CD4-positive, alpha-beta T cell treated with Interleukin-21 for 1 hour (primary cell): ENCODE results near the gene MRPS26.
"Not testable (repeated sequence)": the region's sequence is repeated elsewhere in the genome, so short reads cannot be mapped to it uniquely, and the experiment has no call there.

Experiments
- DNase-seq: peaks from one replicate; pipeline ENCODE4 v3.0.0-alpha.2; 2020

MRPS26 gene

DNA sequence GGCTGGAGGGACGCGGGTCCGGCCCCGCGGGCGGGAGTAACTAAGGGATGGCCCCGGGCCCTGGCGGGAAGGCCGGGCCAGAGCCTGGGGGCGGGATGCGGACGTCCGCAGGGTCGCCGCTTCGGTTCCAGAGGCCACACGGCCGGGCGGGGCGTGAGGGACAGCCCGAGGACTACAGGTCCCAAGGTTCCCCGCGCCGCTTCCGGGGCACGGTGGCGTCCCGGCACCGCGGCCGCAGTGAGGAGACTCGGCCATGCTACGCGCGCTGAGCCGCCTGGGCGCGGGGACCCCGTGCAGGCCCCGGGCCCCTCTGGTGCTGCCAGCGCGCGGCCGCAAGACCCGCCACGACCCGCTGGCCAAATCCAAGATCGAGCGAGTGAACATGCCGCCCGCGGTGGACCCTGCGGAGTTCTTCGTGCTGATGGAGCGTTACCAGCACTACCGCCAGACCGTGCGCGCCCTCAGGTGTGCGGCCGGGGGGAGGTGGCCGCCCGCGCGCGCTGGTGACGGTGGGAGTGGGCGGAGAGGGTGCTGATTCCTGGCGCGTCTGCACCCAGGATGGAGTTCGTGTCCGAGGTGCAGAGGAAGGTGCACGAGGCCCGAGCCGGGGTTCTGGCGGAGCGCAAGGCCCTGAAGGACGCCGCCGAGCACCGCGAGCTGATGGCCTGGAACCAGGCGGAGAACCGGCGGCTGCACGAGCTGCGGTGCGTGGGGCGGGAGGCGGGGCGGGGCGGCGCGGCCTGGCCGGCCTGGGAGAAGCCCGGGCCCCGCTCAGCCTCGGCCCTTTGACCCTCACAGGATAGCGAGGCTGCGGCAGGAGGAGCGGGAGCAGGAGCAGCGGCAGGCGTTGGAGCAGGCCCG, at the start of gene MRPS26:
Gene MRPS26 (plus strand): TSS at position 237 of the 861 bp plus-strand sequence. CDS start 17 bp downstream, at position 254.
- DNase-seq, result peak; percentile 77

DNA sequence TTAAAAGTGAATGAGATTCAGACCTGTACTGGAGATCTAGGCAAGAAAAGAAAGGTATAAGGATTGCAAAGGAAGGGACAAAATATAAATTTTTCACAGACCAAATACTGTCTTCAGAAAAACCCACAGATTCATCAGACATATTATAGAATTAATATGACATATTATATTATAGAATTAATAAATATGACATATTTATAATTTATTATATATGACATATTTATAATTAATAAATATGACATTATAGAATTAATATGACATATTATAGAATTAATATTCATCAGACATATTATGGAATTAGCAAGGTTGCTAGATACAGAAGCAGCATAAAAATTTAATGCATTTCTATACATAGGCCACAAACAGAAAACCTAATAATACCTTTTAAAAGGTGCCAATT, 47.1 kb upstream of the MRPS26 start:
- DNase-seq, result no peak

DNA sequence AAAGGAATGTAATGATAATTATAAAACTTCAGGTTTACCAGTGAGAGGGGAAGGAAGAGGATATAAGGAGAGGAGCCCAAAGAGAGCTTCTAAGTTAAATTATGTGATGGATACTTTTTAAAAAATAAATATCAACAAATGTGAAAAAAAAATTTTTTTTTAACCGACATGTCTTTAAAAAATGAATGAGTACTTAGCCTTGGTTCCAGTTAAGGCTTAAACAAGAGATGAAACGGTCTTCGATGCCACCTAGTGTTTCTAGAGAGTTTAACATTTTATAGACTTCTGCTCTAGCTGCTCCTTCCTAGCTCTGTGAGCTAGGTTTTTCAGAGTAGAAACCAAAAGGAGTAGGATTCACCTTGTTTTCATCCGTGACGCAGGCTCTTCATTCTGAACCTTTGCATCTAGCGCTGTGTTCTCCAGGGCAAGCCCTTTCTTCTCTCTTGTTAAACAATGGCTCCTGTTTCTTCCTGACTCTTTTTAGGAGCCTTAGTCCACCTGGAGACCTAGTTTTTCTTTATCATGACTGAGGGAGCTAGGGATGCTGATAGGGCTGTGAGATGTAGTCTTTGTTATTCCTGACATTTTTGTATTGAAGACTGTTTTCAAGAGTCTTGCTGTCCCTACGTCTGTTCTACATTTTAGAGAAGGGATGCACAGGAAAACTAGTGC, 44.9 kb upstream of the MRPS26 start:
- DNase-seq, result peak; percentile 50

DNA sequence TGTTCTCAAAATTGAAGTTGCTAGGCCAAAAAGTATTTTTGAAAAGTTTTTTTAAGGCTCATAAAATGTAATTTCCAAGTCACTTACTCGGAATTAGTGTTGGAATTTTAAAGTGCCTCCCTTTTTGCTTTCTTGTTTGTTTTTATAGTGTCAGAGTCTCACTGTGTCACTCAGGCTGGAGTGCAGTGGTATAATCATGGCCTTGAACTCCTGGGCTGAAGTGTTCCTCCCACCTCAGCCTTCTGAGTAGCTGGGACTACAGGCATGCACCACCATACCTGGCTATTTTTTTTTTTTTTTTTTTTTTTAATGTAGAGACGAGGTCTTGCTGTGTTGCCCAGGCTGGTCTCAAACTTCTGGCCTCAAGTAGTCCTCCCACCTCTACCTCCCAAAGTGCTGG, 42.4 kb upstream of the MRPS26 start:
- DNase-seq, result no peak

DNA sequence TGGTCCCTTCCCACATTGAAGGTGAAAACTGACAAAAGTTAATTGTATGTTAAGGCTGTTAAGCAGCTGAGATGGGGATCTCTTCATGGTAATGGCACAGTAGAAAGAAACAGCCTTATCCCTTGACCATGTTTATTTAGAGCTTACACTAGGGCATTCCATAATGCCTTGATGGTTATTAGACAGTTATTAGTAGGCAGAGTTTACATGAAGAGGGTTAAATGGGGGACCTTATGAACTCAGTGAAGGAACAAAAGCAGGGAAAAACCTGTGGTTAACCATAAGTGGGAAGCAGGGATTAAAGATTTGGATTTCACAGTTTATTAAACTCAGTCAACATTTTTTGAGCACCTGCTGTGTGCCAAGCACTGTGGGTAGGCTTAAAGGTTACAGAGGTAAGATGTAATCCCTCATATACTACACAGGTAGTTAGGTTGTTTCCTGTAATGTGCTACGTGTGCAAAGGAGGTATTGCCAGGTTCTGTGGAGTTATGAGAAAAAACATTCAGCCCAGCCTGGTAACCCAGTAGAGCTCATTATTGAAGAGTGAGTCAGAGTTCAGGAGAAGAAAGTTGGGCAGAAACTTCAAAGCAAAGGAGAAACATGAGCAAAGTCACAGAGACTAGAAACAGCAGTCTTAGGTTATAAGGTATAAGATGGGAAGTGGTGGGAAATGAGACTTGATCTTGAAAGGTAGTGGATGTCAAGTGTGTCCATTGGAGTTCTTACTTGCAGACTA, 34.7 kb upstream of the MRPS26 start:
- no peak for DNase-seq

DNA sequence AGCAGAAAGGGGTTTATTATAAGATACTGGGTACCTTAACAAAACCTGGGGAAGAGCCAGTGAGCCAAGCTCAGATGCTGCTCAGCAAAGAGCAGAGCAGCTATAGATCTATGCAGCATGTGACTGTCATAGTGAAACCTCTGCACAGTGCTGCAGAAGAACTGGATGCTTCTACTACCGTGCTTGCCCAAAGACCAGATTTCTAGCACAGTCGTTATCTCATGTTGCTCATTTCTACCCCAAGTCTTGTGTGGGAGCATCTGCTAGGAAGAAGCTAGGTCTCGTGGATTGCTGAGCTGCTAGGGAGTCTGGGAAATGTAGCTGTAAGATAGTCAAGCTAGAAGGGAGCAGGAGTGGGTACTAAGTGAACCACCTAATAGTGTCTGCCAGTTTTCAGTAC, 34.1 kb upstream of the MRPS26 start:
- no peak for DNase-seq

DNA sequence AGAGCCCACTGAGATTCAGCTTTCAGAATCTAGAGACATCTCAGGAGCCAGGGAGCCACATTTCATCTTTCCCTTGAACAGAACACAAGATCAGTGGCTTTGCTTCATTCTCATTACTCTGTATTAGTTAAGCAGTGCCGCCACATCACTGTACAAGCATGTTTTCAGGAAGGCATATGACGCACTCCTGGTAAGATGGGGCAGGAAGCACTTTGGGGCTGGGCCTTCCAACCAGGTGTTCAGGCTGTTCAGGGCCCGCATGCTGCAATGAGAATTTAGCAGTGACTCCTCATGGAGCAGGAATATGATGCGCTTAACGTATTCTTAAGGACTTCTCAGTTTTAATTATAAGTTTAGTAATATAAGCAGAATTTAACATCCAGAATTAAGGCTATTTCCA, 32.1 kb upstream of the MRPS26 start:
- no peak for DNase-seq

DNA sequence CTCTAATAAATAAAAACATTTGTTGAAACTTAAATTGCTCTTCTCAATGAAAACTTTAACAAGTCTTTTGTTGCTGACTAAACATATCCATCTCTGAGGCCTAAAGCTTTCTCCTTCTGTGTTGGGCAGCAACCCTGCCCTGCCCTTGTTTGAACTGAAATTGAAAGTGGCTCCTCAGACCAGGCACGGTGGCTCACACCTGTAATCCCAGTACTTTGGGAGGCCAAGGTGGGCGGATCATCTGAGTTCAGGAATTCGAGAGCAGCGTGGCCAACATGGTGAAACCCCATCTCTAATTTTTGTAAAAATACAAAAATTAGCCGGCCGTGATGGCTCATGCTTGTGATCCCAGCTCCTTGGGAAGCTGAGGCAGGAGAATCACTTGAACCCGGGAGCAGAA, 31.7 kb upstream of the MRPS26 start:
- no peak for DNase-seq

DNA sequence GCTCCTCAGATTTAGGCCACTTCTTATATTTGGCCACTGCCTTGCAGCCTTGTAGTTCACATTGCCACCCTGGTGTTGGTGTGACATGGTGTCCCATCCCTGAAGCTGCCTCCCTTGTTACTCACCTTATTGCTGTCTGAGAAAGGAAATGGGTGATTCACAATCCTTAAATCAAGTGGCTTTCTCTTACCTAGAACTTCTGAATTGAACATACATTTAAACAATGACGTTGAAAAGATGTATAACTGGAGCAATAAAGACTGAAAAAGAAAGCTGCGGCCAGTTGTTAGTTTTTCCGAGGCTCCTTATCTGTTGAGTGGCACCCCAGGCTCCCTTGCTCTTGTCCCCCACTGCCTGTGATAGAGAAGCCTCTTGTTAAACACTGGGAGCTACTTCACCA, 31.2 kb upstream of the MRPS26 start:
- DNase-seq, result no peak

DNA sequence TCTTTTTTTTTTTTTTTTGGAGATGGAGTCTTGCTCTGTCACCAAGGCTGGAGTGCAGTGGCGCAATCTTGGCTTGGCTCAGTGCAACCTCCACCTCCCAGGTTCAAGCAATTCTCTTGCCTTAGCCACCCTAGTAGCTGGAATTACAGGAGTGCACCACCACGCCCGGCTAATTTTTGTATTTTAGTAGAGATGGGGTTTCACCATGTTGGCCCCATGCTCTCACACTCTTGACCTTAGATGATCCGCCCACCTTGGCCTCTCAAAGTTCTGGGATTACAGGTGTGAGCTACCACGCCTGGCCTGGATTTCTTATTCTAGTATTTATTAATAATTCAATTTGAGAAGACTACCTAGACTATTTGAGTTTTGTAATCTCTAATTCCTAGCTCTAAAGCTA, 30.6 kb upstream of the MRPS26 start:
- not testable (repeated sequence) for DNase-seq

DNA sequence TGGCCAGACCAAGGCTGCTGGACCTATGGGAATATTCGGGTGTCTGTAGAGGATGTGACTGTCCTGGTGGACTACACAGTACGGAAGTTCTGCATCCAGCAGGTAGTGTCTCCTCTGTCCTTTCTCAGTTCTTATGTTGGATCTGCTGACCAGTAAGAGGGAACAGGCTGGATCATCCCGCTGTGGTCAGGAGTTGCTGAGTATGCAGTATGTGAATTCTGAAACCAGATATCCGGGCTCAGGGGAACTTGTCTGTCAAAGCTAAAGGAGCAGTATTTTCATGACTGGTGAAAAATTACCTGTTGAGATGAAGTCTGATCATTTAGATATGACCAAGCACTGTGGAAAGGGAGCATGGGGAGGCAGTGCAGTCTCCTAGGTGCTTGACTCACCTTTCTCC, 24.5 kb upstream of the MRPS26 start:
- DNase-seq, result no peak

DNA sequence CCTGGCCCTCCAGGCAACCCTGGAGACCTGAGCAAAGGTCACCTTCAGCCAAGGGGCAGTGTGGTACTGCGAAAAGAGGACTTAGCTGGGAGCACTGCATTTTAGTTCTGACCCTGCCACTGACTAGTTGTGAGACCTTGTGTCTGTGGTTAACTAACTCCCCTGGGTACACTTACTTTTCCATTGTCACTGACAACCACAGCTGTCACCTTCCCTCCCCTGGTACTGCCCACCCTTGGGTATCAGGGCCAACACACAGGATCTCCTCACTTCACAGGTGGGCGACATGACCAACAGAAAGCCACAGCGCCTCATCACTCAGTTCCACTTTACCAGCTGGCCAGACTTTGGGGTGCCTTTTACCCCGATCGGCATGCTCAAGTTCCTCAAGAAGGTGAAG, 24.1 kb upstream of the MRPS26 start:
- no peak for DNase-seq

DNA sequence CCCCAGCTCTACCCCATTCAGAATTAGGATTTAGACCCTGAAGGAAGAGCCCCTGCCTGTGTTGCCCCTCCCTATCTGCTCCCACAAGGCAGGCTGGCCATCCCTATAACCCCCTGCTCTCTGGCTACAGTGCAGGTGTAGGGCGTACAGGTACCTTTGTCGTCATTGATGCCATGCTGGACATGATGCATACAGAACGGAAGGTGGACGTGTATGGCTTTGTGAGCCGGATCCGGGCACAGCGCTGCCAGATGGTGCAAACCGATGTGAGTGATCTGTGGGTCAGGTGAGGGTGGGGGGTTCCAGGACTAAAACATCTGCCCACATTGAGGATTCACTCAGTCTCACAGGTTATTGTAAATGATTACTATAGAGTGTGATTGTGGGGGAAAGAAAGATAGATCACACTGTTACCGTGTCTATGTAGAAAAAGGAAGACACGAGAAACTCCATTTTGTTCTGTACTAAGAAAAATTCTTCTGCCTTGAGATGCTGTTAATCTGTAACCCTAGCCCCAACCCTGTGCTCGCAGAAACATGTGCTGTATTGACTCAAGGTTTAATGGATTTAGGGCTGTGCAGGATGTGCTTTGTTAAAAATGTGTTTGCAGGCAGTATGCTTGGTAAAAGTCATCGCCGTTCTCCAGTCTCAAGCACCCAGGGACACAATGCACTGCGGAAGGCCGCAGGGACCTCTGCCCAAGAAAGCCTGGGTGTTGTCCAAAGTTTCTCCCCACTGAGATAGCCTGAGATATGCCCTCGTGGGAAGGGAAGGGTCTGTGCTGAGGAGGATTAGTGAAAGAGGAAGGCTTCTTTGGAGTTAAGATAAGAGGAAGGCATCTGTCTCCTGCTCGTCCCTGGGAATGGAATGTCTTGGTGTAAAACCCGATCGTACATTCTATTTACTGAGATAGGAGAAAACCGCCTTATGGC, 23.0 kb upstream of the MRPS26 start:
- not testable (repeated sequence) for DNase-seq

DNA sequence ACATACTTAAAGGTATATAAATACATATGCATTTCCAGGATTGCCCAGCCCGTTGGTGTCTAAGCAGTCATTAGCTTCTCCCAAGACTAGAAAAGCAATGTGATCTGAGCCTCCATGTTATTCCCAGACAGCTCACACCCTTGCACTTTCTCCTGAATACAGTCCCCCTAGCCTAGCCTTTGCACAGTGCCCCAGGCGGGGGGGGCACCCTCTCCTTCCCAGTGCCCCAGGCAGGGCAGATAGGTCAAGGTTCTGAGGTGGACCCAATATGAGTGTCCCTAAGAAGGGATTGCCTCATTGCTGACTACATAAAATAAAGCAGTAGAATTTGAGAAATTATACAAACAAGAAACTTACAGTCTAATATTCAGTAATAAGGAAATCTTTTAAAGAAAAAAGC, 17.9 kb upstream of the MRPS26 start:
- no peak for DNase-seq

DNA sequence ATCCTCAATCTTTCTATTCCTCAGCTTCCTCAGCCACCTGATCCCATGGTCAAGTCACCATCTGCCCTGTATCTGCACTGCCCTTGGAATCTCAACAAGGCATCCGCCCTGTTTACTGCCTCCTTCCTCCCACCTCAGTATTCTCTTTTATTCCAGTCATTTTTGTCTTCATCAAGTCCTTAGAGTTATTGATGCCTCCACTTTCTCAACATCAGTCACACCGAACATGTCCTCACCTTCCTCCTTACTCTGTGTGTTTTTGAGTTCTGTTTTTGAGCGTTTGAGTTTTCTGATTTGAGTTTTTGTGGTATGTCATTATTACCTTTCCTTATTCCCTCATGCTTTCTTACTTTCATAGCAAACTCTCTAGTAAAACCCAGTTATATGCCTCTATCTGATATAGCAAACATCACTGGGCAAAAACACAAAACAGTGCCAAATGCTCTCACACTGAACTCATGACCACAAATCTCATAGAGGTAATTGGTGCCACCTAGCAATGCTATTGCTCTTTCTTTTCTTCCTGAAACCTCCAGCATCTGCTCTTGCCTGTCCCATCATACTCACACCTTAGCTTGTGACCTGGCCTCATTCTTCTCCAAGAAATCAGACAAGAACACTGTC, 14.2 kb upstream of the MRPS26 start:
- DNase-seq, result no peak

DNA sequence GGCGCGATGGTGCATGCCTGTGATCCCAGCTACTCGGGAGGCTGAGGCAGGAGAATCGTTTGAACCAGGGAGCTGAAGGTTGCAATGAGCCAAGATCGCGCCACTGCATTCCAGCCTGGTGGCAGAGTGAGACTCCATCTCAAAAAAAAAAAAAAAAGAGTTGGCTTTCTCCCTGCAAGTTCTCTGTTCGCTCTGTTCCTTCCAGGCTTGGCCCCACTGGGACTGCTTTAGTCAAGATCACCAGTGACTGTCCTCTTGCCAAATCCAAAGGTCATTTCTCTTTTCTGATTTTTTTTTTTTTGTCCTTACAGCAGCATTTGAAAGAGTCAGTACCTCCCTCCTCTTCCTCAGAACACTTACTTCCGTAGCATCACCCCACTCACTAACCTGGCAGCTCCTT, 13.2 kb upstream of the MRPS26 start:
- no peak for DNase-seq

DNA sequence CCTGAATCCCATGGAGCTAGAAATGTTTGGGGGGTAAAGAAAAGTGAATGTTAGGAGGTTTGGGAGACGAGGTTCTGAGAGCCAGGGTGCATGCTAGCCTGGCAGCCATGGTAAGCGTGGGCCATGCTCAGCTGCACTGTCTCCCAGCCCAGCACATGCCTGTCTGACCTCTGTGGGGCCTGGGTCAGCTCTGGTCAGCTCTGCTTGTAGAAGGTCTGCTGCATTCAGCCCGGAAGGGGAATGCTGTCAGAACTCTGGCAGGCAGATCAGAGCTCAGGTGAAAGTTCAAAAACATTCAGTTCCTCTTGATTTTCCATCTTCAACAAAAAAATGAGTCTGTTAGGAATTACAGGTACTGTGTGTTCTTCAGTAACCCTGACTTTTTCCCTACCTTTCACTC, 8.2 kb upstream of the MRPS26 start:
- DNase-seq, result no peak

DNA sequence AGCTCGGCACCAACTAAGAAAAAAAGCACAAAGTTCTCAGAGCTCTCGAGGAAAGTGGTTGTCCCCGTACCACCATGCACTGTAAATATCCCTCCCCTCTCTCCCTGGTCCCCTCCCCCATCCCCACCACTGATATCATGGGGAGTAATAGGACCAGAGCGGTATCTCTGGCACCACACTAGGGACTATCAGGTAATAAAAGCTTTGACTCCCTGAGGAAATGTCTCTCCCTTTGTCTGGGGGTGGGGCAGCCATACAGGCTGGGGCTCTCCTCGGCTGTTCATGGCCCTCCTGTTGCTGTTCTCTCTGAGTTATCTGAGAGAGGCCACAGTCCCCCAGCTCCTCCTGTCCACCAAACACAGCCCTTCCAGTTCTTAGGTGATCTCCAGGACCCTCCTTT, 7.4 kb upstream of the MRPS26 start:
- no peak for DNase-seq

DNA sequence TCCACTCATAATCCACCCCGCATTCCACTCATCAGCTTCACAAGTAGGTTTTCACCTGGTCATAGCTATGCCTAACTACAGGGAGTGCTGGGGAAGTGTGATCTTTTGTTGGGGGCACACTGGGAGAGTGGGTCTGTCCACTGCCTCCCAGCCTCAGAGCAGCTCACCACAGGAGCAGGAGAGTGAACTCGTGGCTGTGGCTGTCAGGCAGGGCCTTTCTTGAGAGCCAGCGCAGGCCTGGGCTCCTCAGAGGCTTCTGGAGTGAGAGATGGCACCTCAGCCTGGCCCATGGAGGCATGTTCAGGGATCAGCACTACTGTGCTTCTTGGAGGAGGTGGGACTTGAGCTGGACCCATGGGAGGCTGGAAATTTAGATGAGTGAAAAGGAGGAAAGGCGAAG, 6.4 kb upstream of the MRPS26 start:
- DNase-seq, result no peak

DNA sequence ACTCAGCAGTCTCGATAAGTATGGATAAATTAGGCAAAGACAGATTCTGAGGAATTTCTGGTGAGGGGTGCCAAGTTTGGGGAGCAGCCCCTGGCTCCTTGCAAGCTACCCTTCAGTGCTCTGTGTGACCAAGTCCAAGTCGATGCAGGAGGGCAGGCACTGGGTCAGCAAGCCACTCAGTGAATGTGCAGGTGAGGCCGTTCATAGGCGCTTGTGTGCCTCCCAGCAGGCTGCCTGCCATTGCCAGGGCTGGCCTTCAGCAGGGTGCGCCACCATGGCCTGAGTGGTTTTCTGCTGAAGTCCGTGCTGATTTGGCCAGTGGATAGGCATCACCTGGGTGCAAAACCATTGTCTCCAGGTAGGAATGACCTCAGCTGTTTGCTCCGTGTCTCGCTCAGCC, 5.8 kb upstream of the MRPS26 start:
- no peak for DNase-seq

DNA sequence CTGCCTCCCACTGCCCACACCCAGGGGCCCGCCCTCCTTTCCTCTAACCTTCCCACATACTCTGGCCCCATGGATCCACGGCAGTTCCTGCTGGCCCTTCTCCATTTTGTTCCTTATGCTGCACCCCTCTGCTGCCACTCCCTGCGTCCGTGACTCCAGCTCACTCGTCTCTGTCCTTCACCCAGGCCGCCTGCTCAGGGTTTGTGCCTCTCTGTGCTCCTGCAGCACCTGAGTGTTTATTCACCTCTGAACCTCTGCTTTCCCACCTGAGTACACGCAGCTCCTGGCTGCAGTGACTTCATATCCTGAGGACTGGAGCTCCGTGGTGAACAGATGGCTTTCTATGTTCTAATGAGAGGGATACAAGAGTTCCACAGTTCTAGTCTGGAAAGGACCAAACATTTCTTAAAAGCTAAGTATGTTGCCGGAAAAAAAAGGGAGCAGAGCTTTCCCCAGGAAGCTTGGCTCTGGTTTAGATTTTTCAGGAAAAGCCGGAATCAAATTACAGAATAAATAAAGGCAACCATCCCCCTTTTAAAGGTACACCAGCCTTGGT, 3.9 kb upstream of the MRPS26 start:
- no peak for DNase-seq

DNA sequence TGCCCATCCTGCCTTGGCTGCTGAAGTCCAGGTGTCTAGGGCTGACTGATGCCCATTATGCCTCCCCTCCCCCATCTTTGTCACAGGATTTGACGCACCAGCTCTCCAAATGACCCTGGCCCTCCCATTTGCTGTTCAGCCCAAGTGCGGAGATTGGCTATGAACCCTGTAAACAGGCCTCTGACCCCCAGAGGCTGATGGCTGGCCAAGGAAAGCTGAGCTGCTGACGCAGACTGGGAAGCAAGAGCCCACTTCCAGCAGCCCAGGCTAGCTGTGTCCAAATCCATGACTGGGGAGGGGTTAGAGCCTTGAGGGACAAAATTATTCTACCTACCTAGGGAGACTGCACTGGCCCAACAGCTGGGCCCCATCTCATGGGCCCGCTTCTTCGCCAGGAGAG, 3.2 kb upstream of the MRPS26 start:
- DNase-seq, result no peak
